CD4-positive, alpha-beta T cell treated with Interleukin-12 subunit alpha and Interleukin-12 subunit beta, for 1 hour (primary cell): ENCODE measurements around the gene DTL.
A peak's percentile ranks its signal among the peaks of the same experiment; 100 is the strongest.
"Not testable (repeated sequence)": the region's sequence is repeated elsewhere in the genome, so short reads cannot be mapped to it uniquely, and the experiment has no call there.

Source experiments
- DNase-seq: peaks from one replicate; pipeline ENCODE4 v3.0.0-alpha.2; 2020

The DTL gene

GRCh38 chr1:212035123-212035834, at the start of gene DTL, which contains the start of gene INTS7:
Gene DTL, plus strand, starts transcription at chr1:212035748. Its CDS starts 143 bp downstream, at chr1:212035891.
Gene INTS7, minus strand, starts transcription at chr1:212035557. Its CDS starts 120 bp downstream, at chr1:212035437.
- DNase-seq, result peak; percentile 99

GRCh38 chr1:211986628-211987254, 48.8 kb upstream of the DTL start:
- DNase-seq, result no peak

GRCh38 chr1:211991695-211992094, 43.9 kb upstream of the DTL start:
- DNase-seq, result no peak

- not testable (repeated sequence) for DNase-seq
Measured at GRCh38 chr1:211997426-211997825, 38.1 kb upstream of the DTL start.

GRCh38 chr1:212002536-212002935, 33.0 kb upstream of the DTL start:
- DNase-seq, result no peak

- no peak for DNase-seq
Measured at GRCh38 chr1:212004895-212005608, 30.5 kb upstream of the DTL start.

- no peak for DNase-seq
Measured at GRCh38 chr1:212007178-212007577, 28.4 kb upstream of the DTL start.

- no peak for DNase-seq
Measured at GRCh38 chr1:212007886-212008285, 27.7 kb upstream of the DTL start.

- no peak for DNase-seq
Measured at GRCh38 chr1:212009561-212009960, 26.0 kb upstream of the DTL start.

- no peak for DNase-seq
Measured at GRCh38 chr1:212010004-212010403, 25.5 kb upstream of the DTL start.

GRCh38 chr1:212012034-212012740, 23.4 kb upstream of the DTL start:
- DNase-seq, result peak; percentile 73

- DNase-seq, result no peak
Measured at GRCh38 chr1:212013672-212014071, 21.9 kb upstream of the DTL start.

GRCh38 chr1:212020975-212021374, 14.6 kb upstream of the DTL start:
- DNase-seq, result no peak

GRCh38 chr1:212021563-212021962, 14.0 kb upstream of the DTL start:
- no peak for DNase-seq

- DNase-seq, result not testable (repeated sequence)
Measured at GRCh38 chr1:212022908-212023307, 12.6 kb upstream of the DTL start.

- DNase-seq, result no peak
Measured at GRCh38 chr1:212024469-212025149, 10.9 kb upstream of the DTL start.

GRCh38 chr1:212027727-212028126, 7.8 kb upstream of the DTL start:
- not testable (repeated sequence) for DNase-seq

GRCh38 chr1:212030936-212031528, 4.5 kb upstream of the DTL start:
- no peak for DNase-seq

GRCh38 chr1:212034516-212035122, 929 bp upstream of the DTL start:
- no peak for DNase-seq

GRCh38 chr1:212035835-212036605, 472 bp downstream of the DTL start:
- DNase-seq, result no peak

- peak; percentile 27 for DNase-seq
Measured at GRCh38 chr1:212037900-212038299, 2.4 kb downstream of the DTL start.
